ENCODE measurements around the gene IRX6. TPM values are rescaled to one million over a fixed set of nuclear protein-coding genes. Genes with fewer than 3 reads are reported as not detected.

The IRX6 gene
- total and polyA plus RNA-seq, 2 of the 8 experiments (the other 6 are each of a cell fraction or from before 2014, with no cell fraction given): 0.61 TPM; not detected in 1

DNA sequence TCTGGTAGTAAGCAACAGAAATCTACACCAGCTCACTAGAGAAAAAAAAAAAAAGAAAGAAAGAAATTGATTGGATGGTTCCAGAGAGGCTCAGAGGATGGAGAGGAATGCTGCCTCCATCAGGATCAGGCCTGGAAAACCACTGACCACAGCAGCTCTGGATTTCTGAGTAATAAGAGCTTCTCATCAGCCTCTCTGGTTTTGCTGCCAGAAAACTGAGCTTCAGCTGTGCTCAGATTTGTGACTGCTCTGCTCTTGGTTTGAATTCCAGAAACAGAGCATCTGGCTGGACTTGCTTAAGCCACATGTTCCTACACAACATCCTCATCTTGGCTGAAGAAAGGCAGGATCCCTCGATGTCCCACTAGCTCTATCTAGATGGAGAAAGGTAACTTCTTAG is 25.9 kb downstream of the IRX6 start (continued):
- no peak for TF ChIP-seq CEBPB (IDR thresholded peaks at IDR 0.05; ENCODE audit: low read depth, low read length)
- TF ChIP-seq TBP (IDR thresholded peaks at IDR 0.05; ENCODE audit: low read depth, low read length): no peak
- no peak for TF ChIP-seq HDAC2 (IDR thresholded peaks at IDR 0.05; ENCODE audit: borderline replicate concordance in 1 of 2, low read depth in 2 of 2, low read length in 2 of 2)
- TF ChIP-seq TEAD4 (IDR thresholded peaks at IDR 0.05; ENCODE audit: low read depth, low read length): no peak
- no peak for TF ChIP-seq ZNF274 (IDR thresholded peaks at IDR 0.05; ENCODE audit: borderline replicate concordance, extremely low read depth, low read length)
- no peak for TF ChIP-seq BACH1 (IDR thresholded peaks at IDR 0.05; ENCODE audit: low read length)
